T-cell (primary cell): Measurements from ENCODE around the gene AQP6. TPM values are rescaled to one million over a fixed set of nuclear protein-coding genes. Genes with fewer than 3 reads are reported as not detected.

ENCODE experiments used
- ATAC-seq, 4 experiments: fragments of 200-7000 bp in 3 of 4; fragments of 150-1000 bp in 1 of 4; cut with Tn5 transposase; replicated peaks in 1 of 4; 1 replicate in 3 of 4; 2 replicates in 1 of 4; pipeline ENCODE4 v1.10.0; 2021; ENCODE audit warnings: moderate library complexity in 3 of 4, mild to moderate bottlenecking in 2 of 4, moderate number of reproducible peaks in 1 of 4
- CTCF ChIA-PET, 2 donors: fragments of 300-600 bp; sonication (Branson Sonifier 250); formaldehyde crosslinking; loops; one replicate each; lab custom pipeline; 2022; ENCODE audit warnings: antibody characterized with exemption in 2 of 2; lab: Charles Lee
- POLR2A ChIA-PET, 2 donors: fragments of 300-600 bp; sonication (Branson Sonifier 250); formaldehyde crosslinking; loops; one replicate each; lab custom pipeline; 2022; ENCODE audit warnings: antibody characterized with exemption in 2 of 2; lab: Charles Lee
- DNase-seq, 35 experiments: peaks; one replicate each; pipeline versions ENCODE4 v3.0.0 to v3.0.0-alpha.2; 2013 to 2023
- H3K27ac ChIP-seq: one replicate; pipeline ENCODE4 v1.5.1; 2013; ENCODE audit warnings: low read length
- H3K27me3 ChIP-seq, 2 experiments: replicated peaks in 1 of 2; 1 replicate in 1 of 2; 2 replicates in 1 of 2; pipeline versions ENCODE4 v1.6.1 to v1.7.0; 2013; ENCODE audit warnings: low read length in 1 of 2, mixed read lengths in 1 of 2; ENCODE audit not compliant: control insufficient read depth in 2 of 2, insufficient read depth in 2 of 2; ENCODE audit errors: extremely low read depth in 1 of 2
- H3K36me3 ChIP-seq, 2 donors: 1 replicate in 1 of 2; 2 replicates in 1 of 2; pipeline versions ENCODE4 v1.6.1 to v1.7.0; 2013; ENCODE audit warnings: low read length in 1 of 2; ENCODE audit not compliant: control insufficient read depth in 2 of 2, insufficient read depth in 1 of 2; ENCODE audit errors: extremely low read depth in 1 of 2
- H3K4me1 ChIP-seq, 2 experiments: 1 replicate in 1 of 2; 2 replicates in 1 of 2; pipeline versions ENCODE4 v1.6.1 to v1.7.0; 2013; ENCODE audit warnings: low read length in 2 of 2, mixed read lengths in 1 of 2; ENCODE audit not compliant: insufficient read depth in 2 of 2, control insufficient read depth in 1 of 2; ENCODE audit errors: extremely low read depth in 1 of 2
- H3K4me3 ChIP-seq, 2 donors: 1 replicate in 1 of 2; 2 replicates in 1 of 2; pipeline versions ENCODE4 v1.5.1 to v1.7.0; 2013; ENCODE audit warnings: mild to moderate bottlenecking in 2 of 2, low read length in 1 of 2, moderate library complexity in 1 of 2; ENCODE audit not compliant: control insufficient read depth in 1 of 2; ENCODE audit errors: extremely low read depth in 1 of 2
- H3K9me3 ChIP-seq: 2 replicates; pipeline ENCODE4 v1.7.0; 2013
- H3K27ac Mint-ChIP-seq, 2 donors: one replicate each; pipeline ENCODE4 v1.8.0; 2020 to 2021; ENCODE audit warnings: mild to moderate bottlenecking in 2 of 2, mixed read lengths in 2 of 2
- H3K27me3 Mint-ChIP-seq, 2 donors: one replicate each; pipeline ENCODE4 v1.8.0; 2021 to 2022; ENCODE audit warnings: mixed read lengths in 2 of 2
- H3K36me3 Mint-ChIP-seq: one replicate; pipeline ENCODE4 v1.8.0; 2021; ENCODE audit warnings: mixed read lengths
- H3K4me1 Mint-ChIP-seq, 3 donors: one replicate each; pipeline ENCODE4 v1.8.0; 2020 to 2022; ENCODE audit warnings: mixed read lengths in 3 of 3, mild to moderate bottlenecking in 1 of 3
- H3K4me3 Mint-ChIP-seq, 3 donors: one replicate each; pipeline ENCODE4 v1.8.0; 2020 to 2022; ENCODE audit warnings: mild to moderate bottlenecking in 3 of 3, mixed read lengths in 3 of 3, moderate library complexity in 3 of 3
- H3K9me3 Mint-ChIP-seq, 3 donors: one replicate each; pipeline ENCODE4 v1.8.0; 2020 to 2022; ENCODE audit warnings: mixed read lengths in 3 of 3
- WGBS: methylation state at CpG from one replicate; pipeline ENCODE4 v1.1.5; 2013; ENCODE audit warnings: missing lambda C conversion rate; ENCODE audit not compliant: insufficient coverage; 5-methylcytosine and 5-hydroxymethylcytosine counted together
- total RNA-seq, 35 experiments: library from RNA in 6 of 35; stranded (reverse) in 6 of 35; fragments of 120-200 nt in 1 of 35; gene quantifications; one replicate each; pipeline versions ENCODE4 v1.2.1 to v1.2.4 and lab custom pipeline; 2013 to 2026

Gene AQP6
- total RNA-seq, 5 donors from 2014 or later (not counting 1 experiment from before 2014, with no cell fraction given): not detected

DNA sequence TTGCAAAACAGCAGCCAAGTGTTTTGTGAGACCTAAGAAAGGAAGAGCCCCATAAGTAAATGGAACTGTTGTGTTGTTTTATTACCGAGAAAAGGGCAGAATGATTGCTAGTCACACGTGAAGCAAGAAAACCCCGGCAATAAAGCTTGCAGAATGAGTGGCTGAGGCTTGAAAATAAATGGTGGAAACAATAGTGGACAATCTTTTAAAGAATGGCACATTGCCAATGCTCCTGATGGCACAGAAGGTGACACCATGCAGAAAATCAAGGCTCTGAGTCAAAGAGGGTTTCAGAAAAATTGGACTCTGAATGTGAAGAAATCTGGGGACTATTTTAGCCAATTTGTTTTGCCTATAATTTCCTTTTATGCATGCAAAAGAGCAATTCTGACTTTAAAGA, 26.2 kb upstream of the AQP6 start:
- Mint-ChIP-seq H3K9me3 (no peaks in the 10 kb centered on the region), H3K4me1 (peaks cover 17 to 43% (median 29%) of the 10 kb centered on the region in 3 donors), H3K4me3 (peak overlapping the region in 1 of 3 donors; percentile 81), H3K27ac (peak overlapping the region; percentile 29 to 97), H3K36me3 (no peaks in the 10 kb centered on the region), H3K27me3 (peaks cover 0 to 15% of the 10 kb centered on the region in 2 donors)
- CTCF ChIA-PET: interaction anchor here (0.5 to 1.7 kb wide), 6 partner anchors 9 to 180 kb away, joined by 3 to 16 read pairs (median 4); partner anchors contain the start of gene SMARCD1 (in 1 of the 2)
- POLR2A ChIA-PET: no interaction called here
- Histone ChIP-seq H3K27ac (no peak overlapping the region), H3K36me3 (no peaks in the 10 kb centered on the region), H3K4me1 (peaks cover 0 to 21% of the 10 kb centered on the region in 2 experiments), H3K27me3 (peaks cover 0 to 35% of the 10 kb centered on the region in 2 experiments), H3K4me3 (no peak overlapping the region), H3K9me3 (no peaks in the 10 kb centered on the region)
- 64% methylated on average over 3 of the region's 3 CpGs for WGBS
- no peak for DNase-seq
- no peak for ATAC-seq

DNA sequence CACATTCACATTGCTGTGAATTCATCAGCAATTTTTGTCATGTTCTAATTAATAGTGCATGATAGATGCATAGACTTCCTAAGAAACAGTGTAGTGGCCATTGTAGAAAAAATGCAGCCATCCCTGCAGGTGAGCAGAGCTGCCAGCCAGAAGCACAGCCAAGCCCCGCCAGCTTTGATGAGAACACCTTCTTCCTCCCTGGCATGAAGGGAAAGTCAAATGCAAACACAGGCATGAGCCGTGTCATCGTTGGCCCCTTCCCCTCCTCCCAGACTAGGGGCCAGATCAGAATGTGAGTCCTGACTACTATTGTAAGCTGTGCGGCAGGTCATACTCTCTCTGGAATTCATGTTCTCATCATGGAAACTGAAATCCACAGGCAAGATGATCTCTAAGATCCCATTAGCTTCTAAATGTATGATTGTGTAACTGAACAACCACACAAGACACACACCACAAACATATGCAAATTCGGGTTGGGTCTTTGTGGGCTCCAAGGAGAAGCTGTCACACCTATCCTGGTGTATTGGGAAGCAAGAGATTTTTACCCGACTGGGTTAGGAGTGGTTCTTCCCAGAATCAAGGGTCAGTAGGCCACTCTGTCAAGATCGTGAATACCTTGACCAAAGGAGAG, 25.0 kb upstream of the AQP6 start:
- no peak overlapping the region for H3K27ac Mint-ChIP-seq
- no peaks in the 10 kb centered on the region for H3K9me3 Mint-ChIP-seq
- H3K27me3 Mint-ChIP-seq: peaks cover 0 to 20% of the 10 kb centered on the region in 2 donors
- no peaks in the 10 kb centered on the region for H3K36me3 Mint-ChIP-seq
- POLR2A ChIA-PET: no interaction called here
- CTCF ChIA-PET: interaction anchor here in 1 of 2 donors (0.7 kb wide), 1 partner anchor 123 kb away, joined by 3 read pairs; no protein-coding TSS in a partner anchor
- no peak overlapping the region for H3K4me3 Mint-ChIP-seq
- ATAC-seq (no peak), DNase-seq (no peak)
- Histone ChIP-seq H3K27ac (no peak overlapping the region), H3K4me1 (peaks cover 0 to 16% of the 10 kb centered on the region in 2 experiments), H3K36me3 (no peaks in the 10 kb centered on the region), H3K4me3 (no peak overlapping the region), H3K9me3 (no peaks in the 10 kb centered on the region), H3K27me3 (peaks cover 2 to 42% of the 10 kb centered on the region in 2 experiments)
- 78% methylated on average over 5 of the region's 7 CpGs for WGBS
- H3K4me1 Mint-ChIP-seq: peaks cover 17 to 33% (median 25%) of the 10 kb centered on the region in 3 donors

DNA sequence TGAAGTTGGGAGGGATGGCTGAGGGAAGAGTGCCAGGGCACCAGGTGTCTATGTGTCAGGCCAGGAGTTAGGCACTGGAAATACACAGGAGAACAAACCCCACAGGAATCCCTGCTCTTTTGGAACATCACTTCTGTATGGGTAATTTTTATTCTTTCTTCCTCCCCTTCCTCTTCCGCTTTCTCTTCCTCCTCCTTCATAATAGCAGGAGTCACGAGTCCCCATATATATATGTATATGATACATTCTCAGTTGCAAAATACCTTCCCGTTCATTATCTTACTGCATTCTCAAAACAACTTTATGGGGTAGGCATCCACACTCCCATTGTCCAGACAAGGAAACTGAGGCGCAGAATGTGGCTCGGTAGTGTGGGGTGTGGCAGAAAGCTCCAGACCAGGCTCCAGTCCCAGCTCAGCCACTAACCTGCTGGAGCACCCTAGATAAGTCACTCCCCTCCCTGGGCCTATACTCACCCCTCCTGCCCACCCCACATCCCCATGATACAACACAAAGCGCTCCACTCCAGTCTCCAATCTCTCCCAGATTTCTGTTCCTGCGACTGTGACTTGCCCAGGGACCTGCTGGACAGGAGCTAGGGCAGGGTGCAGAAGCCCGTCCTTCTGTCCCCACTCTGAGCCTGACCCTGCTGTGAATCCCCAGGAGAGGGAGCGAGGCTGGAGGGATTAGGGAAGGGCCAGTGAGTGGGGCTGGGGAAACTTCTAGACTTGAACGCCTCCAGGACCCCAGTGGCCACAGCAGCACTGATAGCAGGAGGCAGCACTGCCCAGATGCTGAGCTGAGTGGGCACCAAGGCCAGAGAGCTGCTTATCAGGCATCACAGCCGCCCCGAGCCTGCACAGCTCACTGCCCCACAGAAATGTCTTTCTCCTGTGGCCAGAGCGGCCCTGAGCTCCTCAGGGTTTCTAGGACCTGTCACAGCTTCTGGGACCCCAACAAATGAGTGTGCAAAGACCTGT, 23.6 kb upstream of the AQP6 start:
- Mint-ChIP-seq H3K36me3 (no peaks in the 10 kb centered on the region), H3K27ac (no peak overlapping the region), H3K9me3 (no peaks in the 10 kb centered on the region), H3K27me3 (peaks cover 6 to 34% of the 10 kb centered on the region in 2 donors), H3K4me1 (peaks cover 17 to 20% (median 18%) of the 10 kb centered on the region in 3 donors), H3K4me3 (no peak overlapping the region)
- ChIA-PET POLR2A (no interaction called here), CTCF (no interaction called here)
- 76% methylated on average over 5 of the region's 13 CpGs for WGBS
- no peaks in the 10 kb centered on the region for H3K36me3 ChIP-seq
- ATAC-seq (no peak), DNase-seq (no peak)
- no peaks in the 10 kb centered on the region for H3K9me3 ChIP-seq
- peaks cover 4 to 49% of the 10 kb centered on the region in 2 experiments for H3K27me3 ChIP-seq
- H3K27ac ChIP-seq: no peak overlapping the region
- H3K4me3 ChIP-seq: no peak overlapping the region
- H3K4me1 ChIP-seq: peaks cover 0 to 9% of the 10 kb centered on the region in 2 experiments

DNA sequence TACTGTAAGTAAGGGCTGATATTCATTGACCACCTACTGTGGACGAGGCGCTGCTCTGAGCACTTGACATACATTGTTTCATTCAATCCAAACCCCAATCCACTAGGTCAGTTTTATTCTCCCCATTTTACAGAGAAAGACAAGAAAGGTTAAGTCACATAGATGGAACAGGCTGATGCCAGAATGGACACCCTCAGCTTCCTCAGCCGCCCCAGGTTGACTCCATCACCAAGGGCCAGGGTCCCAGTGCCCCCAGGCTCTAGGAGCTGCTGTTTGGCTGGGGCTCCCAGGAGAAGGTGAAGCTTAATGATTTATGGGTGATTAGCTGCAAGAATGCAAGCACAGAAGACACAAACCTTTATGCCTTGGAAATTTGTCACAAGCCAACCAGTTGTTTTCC, 22.9 kb upstream of the AQP6 start:
- no peaks in the 10 kb centered on the region for H3K9me3 ChIP-seq
- H3K9me3 Mint-ChIP-seq: no peaks in the 10 kb centered on the region
- WGBS: no CpG with 5 or more reads among the region's 3 CpGs
- H3K36me3 Mint-ChIP-seq: no peaks in the 10 kb centered on the region
- ATAC-seq (no peak), DNase-seq (no peak)
- peaks cover 13 to 41% of the 10 kb centered on the region in 2 donors for H3K27me3 Mint-ChIP-seq
- H3K4me1 Mint-ChIP-seq: peaks cover 13 to 15% (median 15%) of the 10 kb centered on the region in 3 donors
- no peak overlapping the region for H3K27ac ChIP-seq
- no peak overlapping the region for H3K27ac Mint-ChIP-seq
- peaks cover 9 to 56% of the 10 kb centered on the region in 2 experiments for H3K27me3 ChIP-seq
- H3K4me1 ChIP-seq: peaks cover 0 to 7% of the 10 kb centered on the region in 2 experiments
- no peaks in the 10 kb centered on the region for H3K36me3 ChIP-seq
- ChIA-PET CTCF (no interaction called here), POLR2A (interaction anchor here in 1 of 2 donors (0.7 kb wide), 1 partner anchor 11 kb away, joined by 6 read pairs; no protein-coding TSS in a partner anchor)
- H3K4me3 ChIP-seq: no peak overlapping the region
- no peak overlapping the region for H3K4me3 Mint-ChIP-seq

DNA sequence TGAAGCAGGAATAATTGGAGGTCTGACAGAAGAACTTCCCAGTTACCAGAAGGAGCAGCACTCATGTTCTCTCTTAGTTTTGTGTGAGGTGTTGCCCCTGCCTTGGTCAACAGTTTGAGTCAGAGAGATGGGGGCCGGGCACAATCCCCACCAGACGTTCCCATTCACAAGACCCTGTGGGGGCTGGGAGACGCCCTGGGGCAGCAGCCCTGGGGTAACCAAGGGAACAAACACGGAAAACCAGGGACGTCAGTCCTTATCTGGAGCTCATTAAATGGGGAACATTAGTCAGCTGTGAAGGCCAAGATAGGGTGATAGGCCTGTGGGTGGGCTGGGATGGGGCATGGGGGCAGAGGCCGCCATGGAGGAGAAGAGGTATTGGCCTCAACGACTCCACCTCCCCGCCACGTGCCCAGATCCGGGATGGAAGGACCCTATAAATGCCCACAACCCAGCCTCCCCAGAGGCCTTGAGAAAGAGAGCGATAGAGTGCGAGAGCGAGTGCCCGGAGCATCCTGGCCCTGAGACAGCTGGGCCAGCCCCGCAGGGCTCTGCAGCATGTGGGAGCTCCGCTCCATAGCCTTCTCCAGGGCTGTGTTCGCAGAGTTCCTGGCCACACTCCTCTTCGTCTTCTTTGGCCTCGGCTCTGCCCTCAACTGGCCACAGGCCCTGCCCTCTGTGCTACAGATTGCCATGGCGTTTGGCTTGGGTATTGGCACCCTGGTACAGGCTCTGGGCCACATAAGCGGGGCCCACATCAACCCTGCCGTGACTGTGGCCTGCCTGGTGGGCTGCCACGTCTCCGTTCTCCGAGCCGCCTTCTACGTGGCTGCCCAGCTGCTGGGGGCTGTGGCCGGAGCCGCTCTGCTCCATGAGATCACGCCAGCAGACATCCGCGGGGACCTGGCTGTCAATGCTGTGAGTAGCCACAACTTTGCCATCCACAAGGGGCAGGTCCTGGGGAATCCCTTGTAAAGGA, 22.2 kb upstream of the AQP6 start, which contains the start of gene AQP2:
AQP2 (plus strand) TSS at position 465 of the 979 bp plus-strand sequence; CDS start at position 559, 94 bp downstream.
- Histone ChIP-seq H3K9me3 (no peaks in the 10 kb centered on the region), H3K27me3 (peaks cover 10 to 63% of the 10 kb centered on the region in 2 experiments), H3K4me3 (no peak within 1 kb of the TSS), H3K4me1 (peaks cover 0 to 2% of the 10 kb centered on the region in 2 experiments), H3K36me3 (no peaks in the 10 kb centered on the region), H3K27ac (no peak within 1 kb of the TSS)
- H3K4me3 Mint-ChIP-seq: no peak within 1 kb of the TSS
- WGBS: 83% methylated on average over 27 of the region's 32 CpGs
- POLR2A ChIA-PET: interaction anchor here in 1 of 2 donors (0.7 kb wide), 1 partner anchor 11 kb away, joined by 6 read pairs; no protein-coding TSS in a partner anchor
- ATAC-seq (no peak), DNase-seq (no peak)
- CTCF ChIA-PET: no interaction called here
- no peaks in the 10 kb centered on the region for H3K36me3 Mint-ChIP-seq
- H3K4me1 Mint-ChIP-seq: peaks cover 6 to 10% (median 8%) of the 10 kb centered on the region in 3 donors
- no peak within 1 kb of the TSS for H3K27ac Mint-ChIP-seq
- peaks cover 15 to 43% of the 10 kb centered on the region in 2 donors for H3K27me3 Mint-ChIP-seq
- no peaks in the 10 kb centered on the region for H3K9me3 Mint-ChIP-seq
